Measurements from ENCODE around the gene ARAP2. TPM values are rescaled to one million over a fixed set of nuclear protein-coding genes. Genes with fewer than 3 reads are reported as not detected.

The ARAP2 gene
- total RNA-seq, 1 experiment from 2014 or later, result 30.0 TPM

GRCh38 chr4:36053930-36054329, 190.4 kb downstream of the ARAP2 start:
- no peaks in the 10 kb centered on the region for H3K9me3 Mint-ChIP-seq (ENCODE audit: low read depth, unreplicated experiment)
- TF ChIP-seq, protein P1, sequence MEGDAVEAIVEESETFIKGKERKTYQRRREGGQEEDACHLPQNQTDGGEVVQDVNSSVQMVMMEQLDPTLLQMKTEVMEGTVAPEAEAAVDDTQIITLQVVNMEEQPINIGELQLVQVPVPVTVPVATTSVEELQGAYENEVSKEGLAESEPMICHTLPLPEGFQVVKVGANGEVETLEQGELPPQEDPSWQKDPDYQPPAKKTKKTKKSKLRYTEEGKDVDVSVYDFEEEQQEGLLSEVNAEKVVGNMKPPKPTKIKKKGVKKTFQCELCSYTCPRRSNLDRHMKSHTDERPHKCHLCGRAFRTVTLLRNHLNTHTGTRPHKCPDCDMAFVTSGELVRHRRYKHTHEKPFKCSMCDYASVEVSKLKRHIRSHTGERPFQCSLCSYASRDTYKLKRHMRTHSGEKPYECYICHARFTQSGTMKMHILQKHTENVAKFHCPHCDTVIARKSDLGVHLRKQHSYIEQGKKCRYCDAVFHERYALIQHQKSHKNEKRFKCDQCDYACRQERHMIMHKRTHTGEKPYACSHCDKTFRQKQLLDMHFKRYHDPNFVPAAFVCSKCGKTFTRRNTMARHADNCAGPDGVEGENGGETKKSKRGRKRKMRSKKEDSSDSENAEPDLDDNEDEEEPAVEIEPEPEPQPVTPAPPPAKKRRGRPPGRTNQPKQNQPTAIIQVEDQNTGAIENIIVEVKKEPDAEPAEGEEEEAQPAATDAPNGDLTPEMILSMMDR (IDR thresholded peaks at IDR 0.05; ENCODE audit: unreplicated experiment), result no peak
- H3K4me3 Mint-ChIP-seq (ENCODE audit: low read depth, unreplicated experiment), result no peak overlapping the region
- no peaks in the 10 kb centered on the region for H3K4me1 Mint-ChIP-seq (ENCODE audit: low read depth, unreplicated experiment)
- H3K27me3 Mint-ChIP-seq (ENCODE audit: unreplicated experiment), result no peaks in the 10 kb centered on the region
- CTCF ChIA-PET, result no interaction called here
- no TSS peak for BruUV-seq (replicated peaks)
- DNase-seq, result no peak
- intact Hi-C loops (cut with micrococcal nuclease; ENCODE audit: unreplicated experiment), result no loop called here
- no peaks in the 10 kb centered on the region for H3K36me3 Mint-ChIP-seq (ENCODE audit: insufficient read depth, unreplicated experiment)
- no peak overlapping the region for H3K27ac Mint-ChIP-seq (ENCODE audit: unreplicated experiment)

DNA sequence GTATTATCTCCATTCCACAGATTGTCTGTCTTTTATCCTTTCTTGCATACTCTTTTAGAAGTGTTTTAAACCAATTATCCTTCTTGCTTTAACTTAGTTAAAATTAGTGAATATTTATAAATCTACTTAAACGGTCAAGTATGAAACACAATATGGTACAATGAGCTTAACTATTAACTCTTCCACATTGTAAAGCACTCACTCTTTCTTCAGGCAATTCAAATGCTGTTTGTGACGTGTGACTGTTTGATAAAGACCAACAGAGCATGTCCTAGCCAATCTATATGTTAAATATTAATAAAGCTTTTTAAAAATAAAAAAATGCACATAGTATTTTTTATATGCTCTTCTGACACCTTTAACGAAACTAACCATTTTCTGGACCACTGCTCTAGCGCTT, 192.7 kb downstream of the ARAP2 start:
- BruUV-seq (replicated peaks), result no TSS peak

DNA sequence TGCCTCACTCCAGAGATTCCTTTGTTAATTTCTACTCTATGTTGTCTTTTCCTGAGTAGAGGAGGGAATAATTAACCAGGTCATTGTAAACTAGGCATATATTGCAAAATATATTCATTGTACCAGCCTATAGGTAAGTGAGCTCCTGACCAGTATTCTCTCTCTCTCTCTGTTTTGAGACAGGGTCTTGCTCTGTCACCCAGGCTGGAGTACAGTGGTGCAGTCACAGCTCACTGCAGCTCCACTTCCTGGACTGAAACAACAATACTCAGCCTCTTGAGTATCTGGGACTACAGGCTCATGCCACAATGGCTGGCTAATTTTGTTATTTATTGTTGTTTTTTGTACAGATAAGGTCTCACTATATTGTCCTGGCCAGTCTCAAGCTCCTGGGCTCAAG, 198.3 kb downstream of the ARAP2 start:
- Mint-ChIP-seq H3K9me3 (ENCODE audit: low read depth, unreplicated experiment) (no peaks in the 10 kb centered on the region), H3K27ac (ENCODE audit: unreplicated experiment) (no peak overlapping the region), H3K36me3 (ENCODE audit: insufficient read depth, unreplicated experiment) (no peaks in the 10 kb centered on the region), H3K27me3 (ENCODE audit: unreplicated experiment) (no peaks in the 10 kb centered on the region), H3K4me3 (ENCODE audit: low read depth, unreplicated experiment) (no peak overlapping the region), H3K4me1 (ENCODE audit: low read depth, unreplicated experiment) (no peaks in the 10 kb centered on the region)
- intact Hi-C loops (cut with micrococcal nuclease; ENCODE audit: unreplicated experiment), result no loop called here
- no TSS peak for BruUV-seq (replicated peaks)
- TF ChIP-seq, protein P1 (IDR thresholded peaks at IDR 0.05; ENCODE audit: unreplicated experiment), result no peak
- no peak for DNase-seq
- CTCF ChIA-PET, result interaction anchor here (0.6 kb wide), 2 partner anchors 21 to 52 kb away, joined by 3 read pairs; no protein-coding TSS in a partner anchor

More for the DNA sequence above, 192.7 kb downstream of the ARAP2 start:
- intact Hi-C loops (cut with micrococcal nuclease; ENCODE audit: unreplicated experiment), result no loop called here
- no peak overlapping the region for H3K4me3 Mint-ChIP-seq (ENCODE audit: low read depth, unreplicated experiment)
- H3K36me3 Mint-ChIP-seq (ENCODE audit: insufficient read depth, unreplicated experiment), result no peaks in the 10 kb centered on the region
- CTCF ChIA-PET, result no interaction called here
- no peaks in the 10 kb centered on the region for H3K4me1 Mint-ChIP-seq (ENCODE audit: low read depth, unreplicated experiment)
- no peak for DNase-seq
- H3K27ac Mint-ChIP-seq (ENCODE audit: unreplicated experiment), result no peak overlapping the region
- no peaks in the 10 kb centered on the region for H3K9me3 Mint-ChIP-seq (ENCODE audit: low read depth, unreplicated experiment)
- TF ChIP-seq, protein P1 (IDR thresholded peaks at IDR 0.05; ENCODE audit: unreplicated experiment), result no peak
- H3K27me3 Mint-ChIP-seq (ENCODE audit: unreplicated experiment), result no peaks in the 10 kb centered on the region

DNA sequence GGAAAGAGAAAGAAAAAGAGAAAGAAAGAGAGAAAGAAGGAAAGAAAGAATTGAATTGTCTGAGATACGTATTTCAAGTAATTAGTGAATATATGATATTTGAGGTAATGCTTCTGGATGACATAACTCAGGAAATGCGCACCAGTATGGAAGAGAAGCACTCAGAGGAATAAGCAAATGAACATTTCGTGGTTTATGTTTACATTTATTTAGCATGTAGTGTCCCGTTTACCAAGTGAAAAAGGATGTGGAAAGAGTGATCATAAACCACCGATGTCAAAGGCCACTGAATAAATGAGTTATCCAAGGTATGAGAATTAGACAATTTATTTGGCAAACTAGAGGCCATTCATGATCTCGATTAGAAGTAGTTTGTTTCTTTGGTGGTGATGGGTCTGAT, 200.4 kb downstream of the ARAP2 start:
- no peaks in the 10 kb centered on the region for H3K4me1 Mint-ChIP-seq (ENCODE audit: low read depth, unreplicated experiment)
- H3K36me3 Mint-ChIP-seq (ENCODE audit: insufficient read depth, unreplicated experiment), result no peaks in the 10 kb centered on the region
- H3K27ac Mint-ChIP-seq (ENCODE audit: unreplicated experiment), result no peak overlapping the region
- intact Hi-C loops (cut with micrococcal nuclease; ENCODE audit: unreplicated experiment), result no loop called here
- TF ChIP-seq, protein P1 (IDR thresholded peaks at IDR 0.05; ENCODE audit: unreplicated experiment), result no peak
- H3K9me3 Mint-ChIP-seq (ENCODE audit: low read depth, unreplicated experiment), result no peaks in the 10 kb centered on the region
- H3K27me3 Mint-ChIP-seq (ENCODE audit: unreplicated experiment), result no peaks in the 10 kb centered on the region
- no peak for DNase-seq
- CTCF ChIA-PET, result no interaction called here
- BruUV-seq (replicated peaks), result no TSS peak
- H3K4me3 Mint-ChIP-seq (ENCODE audit: low read depth, unreplicated experiment), result no peak overlapping the region
